Measurements from ENCODE around the gene SEPTIN8. TPM values are rescaled to one million over a fixed set of nuclear protein-coding genes. Genes with fewer than 3 reads are reported as not detected.

Gene SEPTIN8
- polyA plus RNA-seq, 2 of the 4 experiments (the other 2 are of a cell fraction), result 20.8 to 29.2 TPM

DNA sequence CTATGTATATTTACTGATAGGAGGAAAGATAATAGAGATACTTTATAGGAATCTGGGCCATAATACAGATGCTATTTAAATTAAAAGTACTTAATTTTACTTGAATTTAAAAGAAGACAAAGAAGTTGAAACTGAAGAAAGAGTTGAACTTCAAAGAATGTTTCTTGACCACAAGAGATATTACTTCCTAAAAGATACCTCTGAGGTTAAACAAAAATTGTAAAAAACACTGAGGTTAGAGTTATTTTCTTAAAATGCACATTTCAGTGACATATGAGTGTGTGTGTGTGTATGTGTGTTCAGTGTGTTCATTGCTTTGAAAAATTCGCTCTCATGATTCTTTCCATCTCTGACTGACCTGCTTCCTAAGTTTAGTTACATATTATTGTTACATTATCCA is 3.5 kb upstream of the SEPTIN8 start:
- FAIRE-seq (no peak), DNase-seq (ENCODE audit: low read depth in 1 of 2, low spot score in 1 of 2) (no peak), ATAC-seq (no peak)
- ChIA-PET CTCF (interaction anchor here (0.8 to 1.0 kb wide), 2 partner anchors 8 to 49 kb away, joined by 3 read pairs; partner anchors contain the start of gene SHROOM1), POLR2A (no interaction called here)
- Histone ChIP-seq H3K4me1 (peaks cover 6% of the 10 kb centered on the region), H3K9me3 (no peaks in the 10 kb centered on the region), H3K4me3 (no peak overlapping the region), H3K4me2 (no peak overlapping the region), H3K27ac (no peak overlapping the region)
- TF ChIP-seq NFE2L2 (conservative IDR thresholded peaks at IDR 0.05; ENCODE audit: low read length) (no peak), NR3C1 (IDR thresholded peaks at IDR 0.05) (no peak), ZC3H11A (IDR thresholded peaks at IDR 0.05) (no peak), JUN (IDR thresholded peaks at IDR 0.05) (no peak), EP300 (IDR thresholded peaks at IDR 0.05) (no peak), ZSCAN20 (CRISPR knock-in tag; IDR thresholded peaks at IDR 0.05) (no peak)
- 87% methylated on average over 1 of the region's 1 CpG for WGBS (ENCODE audit: missing lambda C conversion rate)

DNA sequence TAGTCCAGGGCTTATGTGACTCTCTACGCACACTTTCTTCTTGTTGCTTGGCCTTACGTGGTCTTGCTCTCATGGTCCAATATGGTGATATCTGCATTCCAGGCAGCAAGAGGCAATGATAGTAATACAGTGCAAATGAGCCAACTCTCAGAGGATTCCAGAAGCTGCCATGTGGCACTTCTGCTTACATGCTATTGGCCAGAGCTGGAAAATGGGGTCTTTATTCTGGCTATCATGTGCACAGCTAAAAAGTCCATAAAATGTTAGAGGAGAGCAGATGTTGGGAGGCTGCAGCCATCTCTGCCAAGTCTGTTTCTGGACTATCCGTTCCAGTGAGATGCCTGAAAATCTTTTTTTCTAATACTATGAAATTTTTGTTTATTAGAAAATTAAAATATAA is 2.9 kb upstream of the SEPTIN8 start:
- H3K4me3 ChIP-seq, result no peak overlapping the region
- ChIA-PET CTCF (no interaction called here), POLR2A (no interaction called here)
- DNase-seq (ENCODE audit: low read depth in 1 of 2, low spot score in 1 of 2) (no peak), ATAC-seq (no peak), FAIRE-seq (no peak)
- TF ChIP-seq HEYL (CRISPR knock-in tag; IDR thresholded peaks at IDR 0.05) (no peak), EP300 (IDR thresholded peaks at IDR 0.05) (no peak), HOXA7 (CRISPR knock-in tag; IDR thresholded peaks at IDR 0.05) (no peak), TFCP2L1 (CRISPR knock-in tag; IDR thresholded peaks at IDR 0.05) (no peak)
- TF ChIP-seq, protein P1, sequence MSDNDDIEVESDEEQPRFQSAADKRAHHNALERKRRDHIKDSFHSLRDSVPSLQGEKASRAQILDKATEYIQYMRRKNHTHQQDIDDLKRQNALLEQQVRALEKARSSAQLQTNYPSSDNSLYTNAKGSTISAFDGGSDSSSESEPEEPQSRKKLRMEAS (IDR thresholded peaks at IDR 0.05), result no peak
- TF ChIP-seq, protein P2, sequence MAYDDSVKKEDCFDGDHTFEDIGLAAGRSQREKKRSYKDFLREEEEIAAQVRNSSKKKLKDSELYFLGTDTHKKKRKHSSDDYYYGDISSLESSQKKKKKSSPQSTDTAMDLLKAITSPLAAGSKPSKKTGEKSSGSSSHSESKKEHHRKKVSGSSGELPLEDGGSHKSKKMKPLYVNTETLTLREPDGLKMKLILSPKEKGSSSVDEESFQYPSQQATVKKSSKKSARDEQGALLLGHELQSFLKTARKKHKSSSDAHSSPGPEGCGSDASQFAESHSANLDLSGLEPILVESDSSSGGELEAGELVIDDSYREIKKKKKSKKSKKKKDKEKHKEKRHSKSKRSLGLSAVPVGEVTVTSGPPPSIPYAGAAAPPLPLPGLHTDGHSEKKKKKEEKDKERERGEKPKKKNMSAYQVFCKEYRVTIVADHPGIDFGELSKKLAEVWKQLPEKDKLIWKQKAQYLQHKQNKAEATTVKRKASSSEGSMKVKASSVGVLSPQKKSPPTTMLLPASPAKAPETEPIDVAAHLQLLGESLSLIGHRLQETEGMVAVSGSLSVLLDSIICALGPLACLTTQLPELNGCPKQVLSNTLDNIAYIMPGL (CRISPR knock-in tag; IDR thresholded peaks at IDR 0.05; ENCODE audit: borderline replicate concordance), result no peak
- 88% methylated on average over 3 of the region's 3 CpGs for WGBS (ENCODE audit: missing lambda C conversion rate)
- no peak overlapping the region for H3K4me2 ChIP-seq
- no peak overlapping the region for H3K27ac ChIP-seq
- no peaks in the 10 kb centered on the region for H3K9me3 ChIP-seq
- peaks cover 7% of the 10 kb centered on the region for H3K4me1 ChIP-seq

DNA sequence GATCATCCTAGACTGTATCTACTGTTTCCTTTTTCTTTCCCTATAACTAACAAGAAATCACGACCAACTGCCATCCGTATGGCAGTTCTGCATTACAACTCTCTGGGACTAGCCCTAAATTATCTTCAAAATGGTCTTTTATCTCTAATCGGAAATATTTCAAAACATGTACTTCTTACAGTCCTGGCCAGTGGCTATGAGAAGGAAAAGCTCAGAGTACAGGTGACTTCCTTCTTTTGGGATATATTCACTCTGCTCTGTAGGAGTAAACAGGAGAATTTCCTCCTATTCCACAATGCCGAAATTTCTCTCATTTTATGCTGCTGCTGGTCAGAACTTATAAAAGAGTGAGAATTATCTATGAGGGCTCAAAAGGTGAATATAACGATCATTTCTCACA is 1.8 kb upstream of the SEPTIN8 start:
- DNase-seq (ENCODE audit: low read depth in 1 of 2, low spot score in 1 of 2), result no peak
- POLR2A ChIA-PET, result no interaction called here
- no peak for ATAC-seq
- Histone ChIP-seq H3K4me2 (no peak overlapping the region), H3K4me1 (peaks cover 7% of the 10 kb centered on the region), H3K4me3 (no peak overlapping the region), H3K9me3 (no peaks in the 10 kb centered on the region), H3K27ac (no peak overlapping the region)
- TF ChIP-seq HOXB13 (CRISPR knock-in tag; IDR thresholded peaks at IDR 0.05; ENCODE audit: low read depth), result no peak
- no peak for TF ChIP-seq HDAC2 (IDR thresholded peaks at IDR 0.05)
- no peak for TF ChIP-seq ZC3H11A (IDR thresholded peaks at IDR 0.05)
- no peak for TF ChIP-seq CHD4 (IDR thresholded peaks at IDR 0.05; ENCODE audit: borderline replicate concordance)
- TF ChIP-seq, protein P3, sequence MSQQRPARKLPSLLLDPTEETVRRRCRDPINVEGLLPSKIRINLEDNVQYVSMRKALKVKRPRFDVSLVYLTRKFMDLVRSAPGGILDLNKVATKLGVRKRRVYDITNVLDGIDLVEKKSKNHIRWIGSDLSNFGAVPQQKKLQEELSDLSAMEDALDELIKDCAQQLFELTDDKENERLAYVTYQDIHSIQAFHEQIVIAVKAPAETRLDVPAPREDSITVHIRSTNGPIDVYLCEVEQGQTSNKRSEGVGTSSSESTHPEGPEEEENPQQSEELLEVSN (IDR thresholded peaks at IDR 0.05; ENCODE audit: borderline replicate concordance, low read depth), result no peak
- TF ChIP-seq RFX5 (IDR thresholded peaks at IDR 0.05), result no peak
- TF ChIP-seq, protein P4, sequence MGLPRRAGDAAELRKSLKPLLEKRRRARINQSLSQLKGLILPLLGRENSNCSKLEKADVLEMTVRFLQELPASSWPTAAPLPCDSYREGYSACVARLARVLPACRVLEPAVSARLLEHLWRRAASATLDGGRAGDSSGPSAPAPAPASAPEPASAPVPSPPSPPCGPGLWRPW (IDR thresholded peaks at IDR 0.05), result no peak
- TF ChIP-seq RARB (CRISPR knock-in tag; IDR thresholded peaks at IDR 0.05), result no peak
- TF ChIP-seq NR3C1 (IDR thresholded peaks at IDR 0.05), result no peak
- TF ChIP-seq ZFP36 (IDR thresholded peaks at IDR 0.05; ENCODE audit: borderline replicate concordance, partially characterized antibody), result no peak
- no peak for TF ChIP-seq FOXS1 (CRISPR knock-in tag; IDR thresholded peaks at IDR 0.05)
- no peak for TF ChIP-seq RNF2 (IDR thresholded peaks at IDR 0.05; ENCODE audit: borderline replicate concordance, low read depth)
- no peak for TF ChIP-seq ZNF302 (CRISPR knock-in tag; IDR thresholded peaks at IDR 0.05)
- no peak for FAIRE-seq
- 81% methylated on average over 5 of the region's 5 CpGs for WGBS (ENCODE audit: missing lambda C conversion rate)
- CTCF ChIA-PET, result interaction anchor here (0.6 to 2.5 kb wide), 4 partner anchors 17 to 51 kb away, joined by 3 to 7 read pairs (median 4); partner anchors contain the start of genes SHROOM1 and SOWAHA
